NB4 (cell line): ENCODE results near the gene PCDHGA7.
"Not testable (repeated sequence)": the region's sequence is repeated elsewhere in the genome, so short reads cannot be mapped to it uniquely, and the experiment has no call there.

Source experiments
- DNase-seq: peaks from one replicate; pipeline ENCODE4 v3.0.0; 2010; ENCODE audit warnings: low read depth
- H3K4me3 ChIP-seq: one replicate; pipeline ENCODE4 v1.5.1; 2011; ENCODE audit warnings: mild to moderate bottlenecking, low read depth, low read length, moderate library complexity
- MYC ChIP-seq: IDR thresholded peaks from 2 replicates; pipeline ENCODE4 v1.6.1; 2011; ENCODE audit warnings: low read depth, low read length
- POLR2A ChIP-seq: IDR thresholded peaks from 2 replicates; pipeline ENCODE4 v1.6.1; 2011; ENCODE audit warnings: mild to moderate bottlenecking; ENCODE audit not compliant: insufficient read length; ENCODE audit errors: extremely low read depth
- TF ChIP-seq, protein P1 (sequence below): IDR thresholded peaks from one replicate; pipeline ENCODE4 v1.5.1; 2012; ENCODE audit warnings: low read depth, low read length
- TF ChIP-seq, protein P2 (sequence below): IDR thresholded peaks from 2 replicates; pipeline ENCODE4 v1.6.1; 2011; ENCODE audit warnings: low read depth, low read length

Gene PCDHGA7

DNA sequence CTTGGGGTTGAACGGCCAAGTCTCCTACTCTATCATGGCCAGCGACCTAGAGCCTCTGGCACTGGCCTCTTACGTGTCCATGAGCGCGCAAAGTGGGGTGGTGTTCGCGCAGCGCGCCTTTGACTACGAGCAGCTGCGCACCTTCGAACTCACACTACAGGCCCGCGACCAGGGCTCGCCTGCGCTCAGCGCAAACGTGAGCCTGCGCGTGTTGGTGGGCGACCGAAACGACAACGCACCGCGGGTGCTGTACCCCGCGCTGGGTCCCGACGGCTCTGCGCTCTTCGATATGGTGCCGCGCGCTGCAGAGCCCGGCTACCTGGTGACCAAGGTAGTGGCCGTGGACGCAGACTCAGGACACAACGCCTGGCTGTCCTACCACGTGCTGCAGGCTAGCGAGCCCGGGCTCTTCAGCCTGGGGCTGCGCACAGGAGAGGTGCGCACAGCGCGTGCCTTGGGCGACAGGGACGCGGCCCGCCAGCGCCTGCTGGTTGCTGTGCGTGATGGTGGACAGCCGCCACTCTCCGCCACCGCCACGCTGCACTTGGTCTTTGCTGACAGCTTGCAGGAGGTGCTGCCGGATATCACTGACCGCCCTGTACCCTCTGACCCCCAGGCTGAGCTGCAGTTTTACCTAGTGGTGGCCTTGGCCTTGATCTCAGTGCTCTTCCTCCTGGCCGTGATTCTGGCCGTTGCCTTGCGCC lies 17.2 kb downstream of the PCDHGA7 start:
- TF ChIP-seq POLR2A, result no peak
- TF ChIP-seq, protein P1, sequence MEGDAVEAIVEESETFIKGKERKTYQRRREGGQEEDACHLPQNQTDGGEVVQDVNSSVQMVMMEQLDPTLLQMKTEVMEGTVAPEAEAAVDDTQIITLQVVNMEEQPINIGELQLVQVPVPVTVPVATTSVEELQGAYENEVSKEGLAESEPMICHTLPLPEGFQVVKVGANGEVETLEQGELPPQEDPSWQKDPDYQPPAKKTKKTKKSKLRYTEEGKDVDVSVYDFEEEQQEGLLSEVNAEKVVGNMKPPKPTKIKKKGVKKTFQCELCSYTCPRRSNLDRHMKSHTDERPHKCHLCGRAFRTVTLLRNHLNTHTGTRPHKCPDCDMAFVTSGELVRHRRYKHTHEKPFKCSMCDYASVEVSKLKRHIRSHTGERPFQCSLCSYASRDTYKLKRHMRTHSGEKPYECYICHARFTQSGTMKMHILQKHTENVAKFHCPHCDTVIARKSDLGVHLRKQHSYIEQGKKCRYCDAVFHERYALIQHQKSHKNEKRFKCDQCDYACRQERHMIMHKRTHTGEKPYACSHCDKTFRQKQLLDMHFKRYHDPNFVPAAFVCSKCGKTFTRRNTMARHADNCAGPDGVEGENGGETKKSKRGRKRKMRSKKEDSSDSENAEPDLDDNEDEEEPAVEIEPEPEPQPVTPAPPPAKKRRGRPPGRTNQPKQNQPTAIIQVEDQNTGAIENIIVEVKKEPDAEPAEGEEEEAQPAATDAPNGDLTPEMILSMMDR, result no peak
- no peak for TF ChIP-seq MYC
- TF ChIP-seq, protein P2, sequence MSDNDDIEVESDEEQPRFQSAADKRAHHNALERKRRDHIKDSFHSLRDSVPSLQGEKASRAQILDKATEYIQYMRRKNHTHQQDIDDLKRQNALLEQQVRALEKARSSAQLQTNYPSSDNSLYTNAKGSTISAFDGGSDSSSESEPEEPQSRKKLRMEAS, result no peak
- H3K4me3 ChIP-seq, result no peak overlapping the region
- DNase-seq, result no peak

DNA sequence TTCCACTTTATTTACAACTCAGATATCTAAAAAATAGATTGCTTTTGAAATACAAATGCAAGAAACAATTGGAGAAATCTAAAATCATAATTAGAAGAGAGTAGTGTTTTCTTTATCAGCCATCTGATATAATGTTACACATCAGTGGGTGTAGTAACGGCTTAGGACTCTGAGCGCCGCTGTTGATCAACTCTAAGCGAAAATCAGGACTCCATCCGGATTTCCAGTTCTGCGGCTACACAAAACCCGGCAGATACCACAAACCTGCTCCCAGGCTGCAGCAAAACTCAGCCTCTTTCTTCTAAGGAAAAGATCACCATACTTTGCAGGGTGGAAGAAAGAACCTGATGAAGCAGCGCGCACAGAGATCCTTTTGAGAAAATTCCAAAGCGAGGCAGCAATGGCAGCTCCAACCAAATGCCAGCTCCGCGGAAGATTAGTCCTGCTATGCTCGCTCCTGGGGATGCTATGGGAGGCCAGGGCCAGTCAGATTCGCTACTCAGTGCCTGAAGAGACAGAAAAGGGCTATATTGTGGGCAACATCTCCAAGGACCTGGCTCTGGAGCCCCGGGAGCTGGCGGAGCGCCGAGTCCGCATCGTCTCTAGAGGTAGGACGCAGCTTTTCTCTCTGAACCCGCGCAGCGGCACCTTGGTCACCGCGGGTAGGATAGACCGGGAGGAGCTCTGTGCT lies 20.2 kb downstream of the PCDHGA7 start, which contains the start of gene PCDHGA9:
PCDHGA9 (plus strand) TSS at position 226 of the 691 bp plus-strand sequence; CDS start at position 401, 175 bp downstream.
- TF ChIP-seq, protein P1, result peak; percentile 11
- TF ChIP-seq, protein P2, result no peak
- H3K4me3 ChIP-seq, result no peak within 1 kb of the TSS
- no peak for DNase-seq

DNA sequence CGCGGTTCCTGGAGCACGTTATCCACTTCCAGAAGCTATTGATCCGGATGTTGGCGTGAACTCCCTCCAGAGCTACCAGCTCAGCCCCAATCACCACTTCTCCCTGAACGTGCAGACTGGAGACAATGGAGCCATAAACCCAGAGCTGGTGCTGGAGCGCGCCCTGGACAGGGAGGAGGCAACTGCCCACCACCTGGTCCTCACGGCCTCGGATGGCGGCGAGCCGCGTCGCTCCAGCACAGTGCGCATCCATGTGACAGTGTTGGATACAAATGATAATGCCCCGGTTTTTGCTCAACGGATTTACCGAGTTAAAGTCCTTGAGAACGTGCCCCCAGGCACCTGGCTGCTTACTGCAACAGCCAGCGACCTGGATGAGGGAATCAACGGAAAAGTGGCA lies 20.8 kb downstream of the PCDHGA7 start:
- TF ChIP-seq MYC, result no peak
- TF ChIP-seq, protein P1, result no peak
- TF ChIP-seq, protein P2, result no peak
- no peak for TF ChIP-seq POLR2A
- no peak for DNase-seq

DNA sequence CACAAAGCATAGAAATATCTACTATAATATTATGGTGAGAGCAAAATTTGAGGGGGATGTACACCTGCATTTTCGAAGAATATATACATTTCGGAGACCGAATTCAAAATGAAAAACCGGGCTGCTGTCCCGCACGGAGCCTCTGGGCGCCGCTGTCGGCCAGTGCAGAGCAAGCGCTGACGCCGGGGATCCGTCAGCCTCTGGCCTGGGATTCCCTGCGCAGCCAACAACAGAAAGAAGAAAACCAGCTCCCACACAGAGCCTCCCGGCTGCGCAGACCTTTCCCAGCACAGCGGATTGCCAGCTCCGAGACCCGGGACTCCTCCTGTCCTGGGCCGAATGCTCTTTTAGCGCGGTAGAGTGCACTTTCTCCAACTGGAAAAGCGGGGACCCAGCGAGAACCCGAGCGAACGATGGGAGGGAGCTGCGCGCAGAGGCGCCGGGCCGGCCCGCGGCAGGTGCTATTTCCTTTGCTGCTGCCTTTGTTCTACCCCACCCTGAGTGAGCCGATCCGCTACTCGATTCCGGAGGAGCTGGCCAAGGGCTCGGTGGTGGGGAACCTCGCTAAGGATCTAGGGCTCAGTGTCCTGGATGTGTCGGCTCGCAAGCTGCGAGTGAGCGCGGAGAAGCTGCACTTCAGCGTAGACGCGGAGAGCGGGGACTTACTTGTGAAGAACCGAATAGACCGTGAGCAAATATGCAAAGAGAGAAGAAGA lies 25.4 kb downstream of the PCDHGA7 start, which contains the start of gene PCDHGB6:
PCDHGB6 (plus strand) TSS at position 232 of the 716 bp plus-strand sequence; CDS start at position 414, 182 bp downstream.
- DNase-seq, H3K4me3 ChIP-seq: not testable (repeated sequence)
- TF ChIP-seq, protein P1, result peak; percentile 35

More for the DNA sequence above, 20.8 kb downstream of the PCDHGA7 start:
- H3K4me3 ChIP-seq, result no peak overlapping the region

DNA sequence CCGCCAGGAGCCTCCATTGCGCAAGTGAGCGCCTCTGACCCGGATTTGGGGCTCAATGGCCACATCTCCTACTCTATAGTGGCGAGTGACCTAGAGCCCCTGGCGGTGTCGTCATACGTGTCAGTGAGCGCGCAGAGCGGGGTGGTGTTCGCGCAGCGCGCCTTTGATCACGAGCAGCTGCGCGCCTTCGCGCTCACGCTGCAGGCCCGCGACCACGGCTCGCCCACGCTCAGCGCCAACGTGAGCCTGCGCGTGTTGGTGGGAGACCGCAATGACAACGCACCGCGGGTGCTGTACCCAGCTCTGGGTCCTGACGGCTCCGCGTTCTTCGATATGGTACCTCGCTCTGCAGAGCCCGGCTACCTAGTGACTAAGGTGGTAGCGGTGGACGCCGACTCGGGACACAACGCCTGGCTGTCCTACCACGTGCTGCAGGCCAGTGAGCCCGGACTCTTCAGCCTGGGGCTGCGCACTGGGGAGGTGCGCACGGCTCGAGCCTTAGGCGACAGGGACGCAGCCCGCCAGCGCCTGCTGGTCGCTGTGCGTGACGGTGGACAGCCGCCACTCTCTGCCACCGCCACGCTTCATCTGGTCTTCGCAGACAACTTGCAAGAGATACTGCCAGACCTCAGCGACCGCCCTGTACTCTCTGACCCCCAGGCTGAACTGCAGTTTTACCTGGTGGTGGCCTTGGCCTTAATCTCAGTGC lies 27.2 kb downstream of the PCDHGA7 start:
- no peak for DNase-seq
- no peak for TF ChIP-seq POLR2A
- TF ChIP-seq, protein P1, result no peak
- no peak for TF ChIP-seq MYC
- TF ChIP-seq, protein P2, result no peak
- H3K4me3 ChIP-seq, result no peak overlapping the region
